ENCODE measurements around the gene FAM184B. TPM values are rescaled to one million over a fixed set of nuclear protein-coding genes. Genes with fewer than 3 reads are reported as not detected.

Gene FAM184B
- total and polyA plus RNA-seq, 8 donors = 0.06 to 0.27 (median 0.18) TPM

DNA sequence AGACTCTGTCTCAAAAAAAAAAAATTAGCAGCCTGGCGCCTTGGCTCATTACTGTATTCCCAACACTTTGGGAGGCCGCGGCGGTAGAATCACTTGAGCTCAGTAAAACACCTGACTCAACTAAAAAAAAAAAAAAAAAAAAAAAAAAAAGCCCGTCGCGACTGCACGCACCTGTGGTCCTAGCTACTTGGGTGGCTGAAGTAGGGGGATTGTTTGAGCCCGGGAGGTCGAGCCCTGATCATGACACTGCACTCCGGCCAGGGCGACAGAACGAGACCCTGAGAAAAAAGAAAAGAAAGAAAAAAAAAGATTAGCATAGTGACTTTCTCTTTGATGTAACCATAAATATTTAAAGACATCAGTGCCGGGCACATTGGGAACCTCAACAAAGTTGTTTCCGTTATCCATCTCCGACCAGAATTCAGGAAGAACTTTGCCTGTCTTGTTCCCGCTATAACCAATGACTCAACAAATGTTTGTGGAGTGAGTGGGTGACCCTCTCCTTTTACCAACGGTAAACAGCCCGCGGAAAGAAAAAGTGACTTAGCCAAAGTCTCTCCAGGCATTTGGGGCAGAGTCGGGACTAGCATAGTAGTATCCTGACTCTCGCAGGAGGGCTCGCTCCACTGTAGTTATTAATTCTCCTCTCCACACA lies 167.5 kb downstream of the FAM184B start:
- H3K27me3 ChIP-seq = no peaks in the 10 kb centered on the region
- no peaks in the 10 kb centered on the region for H3K9me3 ChIP-seq
- peak overlapping the region; percentile 81 to 87 for H3K27ac ChIP-seq
- H3K36me3 ChIP-seq = peaks cover 0 to 24% of the 10 kb centered on the region in 2 donors
- DNase-seq (peak in 1 of 4 donors; percentile 5), ATAC-seq (peak; percentile 75)
- H3K4me3 ChIP-seq = peak overlapping the region; percentile 81 to 82
- TF ChIP-seq CTCF (IDR thresholded peaks at IDR 0.05) = no peak
- peaks cover 12 to 46% of the 10 kb centered on the region in 2 donors for H3K4me1 ChIP-seq
- intact Hi-C loops (cut with DNase I) = no loop called here

DNA sequence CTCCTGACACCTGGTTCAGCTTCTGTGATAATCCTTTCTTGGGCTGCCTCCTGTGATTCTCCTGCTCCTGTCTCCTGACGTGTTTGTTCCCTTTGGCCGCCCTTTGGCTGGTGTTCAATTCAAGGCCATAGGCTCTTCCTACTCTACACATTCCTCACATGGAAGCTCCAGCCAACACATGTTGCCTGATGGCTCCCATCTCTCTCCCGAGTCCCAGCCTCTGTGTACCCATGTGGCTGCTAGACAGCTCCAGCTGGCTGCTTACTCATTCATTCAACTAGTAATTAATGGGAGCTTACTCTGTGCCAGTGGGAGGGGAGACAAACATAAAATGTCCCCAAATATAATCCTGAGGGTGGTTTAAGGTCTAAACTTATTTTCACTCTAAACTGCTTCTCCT lies 176.2 kb downstream of the FAM184B start:
- H3K4me1 ChIP-seq = no peaks in the 10 kb centered on the region
- ATAC-seq = no peak
- no peak overlapping the region for H3K27ac ChIP-seq
- peaks cover 0 to 85% of the 10 kb centered on the region in 2 donors for H3K36me3 ChIP-seq
- H3K27me3 ChIP-seq = no peaks in the 10 kb centered on the region
- H3K9me3 ChIP-seq = no peaks in the 10 kb centered on the region
- DNase-seq = no peak
- H3K4me3 ChIP-seq = no peak overlapping the region
- no peak for TF ChIP-seq CTCF (IDR thresholded peaks at IDR 0.05)
- intact Hi-C loops (cut with DNase I) = no loop called here

DNA sequence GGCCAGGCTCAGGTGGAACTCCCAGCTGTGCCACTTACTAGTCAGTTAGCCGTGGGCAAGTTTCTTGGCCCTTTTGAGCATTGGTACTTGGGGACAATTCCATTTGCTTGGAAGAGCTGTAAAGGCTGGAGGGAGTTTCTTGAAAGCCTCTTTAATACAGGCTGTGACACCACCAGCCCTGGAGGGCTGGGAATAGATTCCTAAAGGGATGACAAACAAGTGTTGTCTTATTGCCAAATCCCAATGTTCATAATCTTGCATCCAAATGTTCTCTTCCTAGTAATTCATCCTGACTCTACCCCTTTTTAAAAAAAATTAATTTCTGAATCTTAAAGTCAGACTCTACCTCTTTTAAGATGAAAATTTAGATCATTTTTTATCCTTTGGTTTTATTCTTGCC lies 181.6 kb downstream of the FAM184B start:
- peaks cover 0 to 98% of the 10 kb centered on the region in 2 donors for H3K36me3 ChIP-seq
- H3K27ac ChIP-seq = no peak overlapping the region
- H3K4me1 ChIP-seq = peaks cover 0 to 14% of the 10 kb centered on the region in 2 donors
- intact Hi-C loops (cut with DNase I) = no loop called here
- no peaks in the 10 kb centered on the region for H3K27me3 ChIP-seq
- H3K4me3 ChIP-seq = no peak overlapping the region
- H3K9me3 ChIP-seq = no peaks in the 10 kb centered on the region
- no peak for DNase-seq
- TF ChIP-seq CTCF (IDR thresholded peaks at IDR 0.05) = no peak
- ATAC-seq = no peak

- peaks cover 0 to 35% of the 10 kb centered on the region in 2 donors for H3K4me1 ChIP-seq
- ATAC-seq (peak; percentile 22), DNase-seq (peak in 1 of 4 donors; percentile 15)
- no peak for TF ChIP-seq CTCF (IDR thresholded peaks at IDR 0.05)
- H3K36me3 ChIP-seq = peaks cover 0 to 100% of the 10 kb centered on the region in 2 donors
- no peak overlapping the region for H3K4me3 ChIP-seq
- no peak overlapping the region for H3K27ac ChIP-seq
- intact Hi-C loops (cut with DNase I) = no loop called here
- H3K27me3 ChIP-seq = no peaks in the 10 kb centered on the region
- H3K9me3 ChIP-seq = no peaks in the 10 kb centered on the region
Measured at GRCh38 chr4:17597517-17597916, 183.9 kb downstream of the FAM184B start.

DNA sequence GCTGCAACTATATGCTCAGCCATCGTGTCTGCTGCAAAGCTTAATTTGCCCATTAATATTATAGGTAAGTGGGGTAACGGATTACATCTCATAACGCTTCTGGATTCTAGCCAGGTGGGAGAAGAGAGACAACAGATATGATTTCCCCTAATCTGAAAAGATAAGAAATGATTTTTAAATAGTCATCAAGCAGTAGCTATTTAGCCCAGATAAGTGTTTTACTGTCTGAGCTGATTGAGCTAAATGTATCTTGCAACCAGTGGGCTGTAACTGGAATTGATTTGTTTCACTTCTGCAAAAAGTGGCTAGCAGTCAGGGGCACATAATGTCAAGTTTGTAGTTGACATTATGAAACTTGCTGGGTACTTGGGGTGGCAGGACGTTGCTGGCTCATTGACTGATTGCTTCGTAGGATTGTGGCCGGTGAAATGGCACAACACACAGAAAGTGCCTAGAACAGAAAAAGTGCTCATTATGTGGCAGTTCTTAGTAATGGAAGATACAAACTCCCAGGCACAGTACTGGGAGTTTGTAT lies 185.9 kb downstream of the FAM184B start:
- ATAC-seq (peak; percentile 52), DNase-seq (no peak)
- no peak overlapping the region for H3K4me3 ChIP-seq
- TF ChIP-seq CTCF (IDR thresholded peaks at IDR 0.05) = no peak
- intact Hi-C loops (cut with DNase I) = no loop called here
- no peaks in the 10 kb centered on the region for H3K9me3 ChIP-seq
- no peak overlapping the region for H3K27ac ChIP-seq
- no peaks in the 10 kb centered on the region for H3K27me3 ChIP-seq
- H3K36me3 ChIP-seq = peaks cover 0 to 100% of the 10 kb centered on the region in 2 donors
- H3K4me1 ChIP-seq = peaks cover 0 to 42% of the 10 kb centered on the region in 2 donors

Data from left lung (tissue), 10 donors.